Central memory CD8-positive, alpha-beta T cell (primary cell): Measurements from ENCODE around the gene ANKRD61.
"Not testable (repeated sequence)": the region's sequence is repeated elsewhere in the genome, so short reads cannot be mapped to it uniquely, and the experiment has no call there.

Source experiments
- ATAC-seq: fragments of 150-1000 bp; cut with Tn5 transposase; replicated peaks from 2 replicates; pipeline ENCODE4 v1.10.0; 2022; ENCODE audit warnings: mild to moderate bottlenecking, moderate FRiP score, moderate number of reproducible peaks; ENCODE audit not compliant: poor library complexity, severe bottlenecking; ENCODE audit errors: extremely low read depth
- DNase-seq, 2 donors: peaks; one replicate each; pipeline ENCODE4 v3.0.0; 2021; ENCODE audit warnings: low spot score in 2 of 2
- H3K27ac Mint-ChIP-seq: one replicate; pipeline ENCODE4 v1.8.0; 2022; ENCODE audit warnings: low read depth, mild to moderate bottlenecking, moderate library complexity, mixed read lengths
- H3K27me3 Mint-ChIP-seq: one replicate; pipeline ENCODE4 v1.8.0; 2022; ENCODE audit warnings: mixed read lengths
- H3K36me3 Mint-ChIP-seq: one replicate; pipeline ENCODE4 v1.8.0; 2022; ENCODE audit warnings: mild to moderate bottlenecking, moderate library complexity, mixed read lengths; ENCODE audit not compliant: insufficient read depth
- H3K4me1 Mint-ChIP-seq: one replicate; pipeline ENCODE4 v1.8.0; 2022; ENCODE audit warnings: mixed read lengths
- H3K4me3 Mint-ChIP-seq: one replicate; pipeline ENCODE4 v1.8.0; 2022; ENCODE audit warnings: mild to moderate bottlenecking, moderate library complexity, mixed read lengths
- H3K9me3 Mint-ChIP-seq: one replicate; pipeline ENCODE4 v1.8.0; 2022; ENCODE audit warnings: mixed read lengths

The ANKRD61 gene

DNA sequence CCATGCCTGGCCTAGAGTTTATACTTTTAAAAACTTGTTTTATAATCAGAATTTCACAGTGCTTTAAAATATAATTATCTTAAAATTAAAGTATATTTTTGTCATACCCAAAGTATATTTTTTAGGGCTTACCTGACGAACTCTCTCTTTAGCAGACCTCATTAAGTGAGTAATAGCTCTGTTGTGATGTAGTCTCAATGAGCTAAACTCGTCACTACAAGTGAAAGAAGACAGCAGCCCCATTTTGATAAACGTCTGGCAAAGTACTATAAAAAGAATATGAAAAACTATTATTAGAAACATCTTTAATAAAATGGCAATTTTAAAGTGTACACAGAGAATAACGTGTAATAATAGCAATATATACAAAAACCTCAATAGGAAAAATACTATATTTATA, 18.6 kb downstream of the ANKRD61 start:
- Mint-ChIP-seq H3K9me3 (no peaks in the 10 kb centered on the region), H3K27me3 (no peaks in the 10 kb centered on the region), H3K4me3 (no peak overlapping the region), H3K36me3 (peaks cover 52% of the 10 kb centered on the region), H3K27ac (no peak overlapping the region), H3K4me1 (no peaks in the 10 kb centered on the region)
- no peak for DNase-seq
- no peak for ATAC-seq

DNA sequence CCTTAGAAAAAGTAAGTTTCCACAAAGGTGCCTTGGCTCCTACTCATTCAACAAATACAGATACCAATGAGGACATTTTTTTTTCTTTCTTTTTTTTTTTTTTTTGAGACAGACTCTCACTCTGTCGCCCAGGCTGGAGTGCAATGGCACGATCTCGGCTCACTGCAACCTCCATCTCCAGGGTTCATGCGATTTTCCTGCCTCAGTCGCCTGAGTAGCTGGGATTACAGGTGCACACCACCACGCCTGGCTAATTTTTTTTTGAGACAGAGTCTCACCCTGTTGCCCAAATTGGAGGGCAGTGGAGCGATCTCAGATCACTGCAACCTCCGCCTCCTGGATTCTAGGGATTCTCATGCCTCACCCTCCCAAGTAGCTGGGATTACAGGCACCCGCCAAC, 20.0 kb downstream of the ANKRD61 start:
- not testable (repeated sequence) for H3K27ac Mint-ChIP-seq, ATAC-seq, H3K27me3 Mint-ChIP-seq, H3K4me1 Mint-ChIP-seq, H3K4me3 Mint-ChIP-seq, DNase-seq, H3K9me3 Mint-ChIP-seq
- peaks cover 48% of the 10 kb centered on the region for H3K36me3 Mint-ChIP-seq

DNA sequence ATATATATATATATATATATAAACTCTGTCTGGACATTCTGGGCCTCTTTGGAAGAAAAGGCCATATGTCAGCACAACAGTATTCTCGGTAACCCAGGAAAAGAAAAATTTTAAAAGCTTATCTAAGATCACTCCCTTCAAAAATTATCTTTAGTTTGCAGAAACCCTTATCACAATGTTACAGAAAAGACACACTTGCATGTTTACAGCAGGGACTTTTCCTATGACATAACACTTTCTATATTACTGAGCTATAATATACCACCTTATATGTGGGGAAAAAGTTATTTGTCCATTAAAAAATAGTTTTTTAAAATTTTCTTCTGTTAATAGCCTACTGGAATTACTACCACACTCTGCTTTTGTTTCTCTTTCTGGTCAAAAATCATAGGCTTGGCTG, 25.4 kb downstream of the ANKRD61 start:
- H3K27ac Mint-ChIP-seq = no peak overlapping the region
- H3K27me3 Mint-ChIP-seq = no peaks in the 10 kb centered on the region
- peaks cover 14% of the 10 kb centered on the region for H3K4me1 Mint-ChIP-seq
- no peaks in the 10 kb centered on the region for H3K9me3 Mint-ChIP-seq
- H3K4me3 Mint-ChIP-seq = no peak overlapping the region
- peaks cover 27% of the 10 kb centered on the region for H3K36me3 Mint-ChIP-seq
- DNase-seq (no peak), ATAC-seq (no peak)

DNA sequence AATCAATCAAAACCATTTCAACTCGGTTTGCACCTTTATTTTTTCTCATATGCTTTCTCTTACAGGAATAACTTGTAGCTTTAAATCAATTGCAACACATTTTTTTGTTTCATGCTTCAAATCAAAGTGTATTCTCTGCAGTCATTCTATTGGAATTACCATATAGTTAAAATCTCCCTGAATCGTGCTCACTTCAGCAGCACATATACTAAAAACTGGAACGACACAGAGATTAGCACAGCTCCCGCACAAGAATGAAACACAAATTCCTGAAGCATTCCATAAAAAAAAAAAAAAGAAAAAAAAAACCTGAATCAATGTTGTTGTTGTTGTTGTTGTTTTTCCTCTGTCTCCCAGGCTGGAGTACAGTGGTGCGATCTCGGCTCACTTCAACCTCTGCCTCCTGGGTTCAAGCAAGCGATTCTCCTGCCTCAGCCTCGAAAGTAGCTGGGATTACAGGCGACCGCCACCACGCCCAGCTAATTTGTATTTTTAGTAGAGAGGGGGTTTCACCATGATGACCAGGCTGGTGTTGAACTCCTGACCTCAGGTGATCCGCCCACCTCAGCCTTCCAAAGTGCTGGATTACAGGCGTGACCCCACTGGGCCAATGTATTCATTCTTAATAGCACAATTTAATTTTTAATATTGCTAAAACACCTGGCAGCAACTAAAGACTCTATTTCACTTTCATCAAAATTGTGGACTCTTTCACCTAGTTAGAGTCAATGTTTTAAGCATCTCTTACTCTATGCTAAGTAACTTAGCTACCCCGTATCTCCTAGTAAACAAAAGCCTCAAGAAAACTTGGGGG, 26.3 kb downstream of the ANKRD61 start:
- Mint-ChIP-seq H3K27ac (no peak overlapping the region), H3K27me3 (no peaks in the 10 kb centered on the region), H3K9me3 (no peaks in the 10 kb centered on the region), H3K4me3 (peak overlapping the region; percentile 98), H3K36me3 (peaks cover 27% of the 10 kb centered on the region), H3K4me1 (peaks cover 14% of the 10 kb centered on the region)
- ATAC-seq = no peak
- DNase-seq = no peak

DNA sequence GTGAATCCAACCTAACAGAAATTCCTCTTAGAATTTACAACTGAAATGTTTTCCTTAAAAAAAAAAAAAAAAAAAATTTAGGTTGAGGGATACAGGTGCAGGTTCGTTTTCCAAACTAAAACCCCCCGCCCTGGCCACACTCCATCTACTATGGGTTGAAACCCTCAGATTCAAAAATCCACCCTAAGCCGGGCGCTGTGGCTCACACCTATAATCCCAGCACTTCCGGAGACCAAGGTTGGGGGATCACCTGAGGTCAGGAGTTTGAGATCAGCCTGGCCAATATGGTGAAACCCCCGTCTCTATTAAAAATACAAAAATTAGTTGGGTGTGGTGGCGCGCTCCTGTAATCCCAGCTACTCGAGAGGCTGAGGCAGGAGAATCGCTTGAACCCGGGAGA, 28.8 kb downstream of the ANKRD61 start:
- Mint-ChIP-seq H3K36me3 (peaks cover 10% of the 10 kb centered on the region), H3K4me1 (peaks cover 14% of the 10 kb centered on the region)
- ATAC-seq, H3K27ac Mint-ChIP-seq, H3K9me3 Mint-ChIP-seq, DNase-seq, H3K27me3 Mint-ChIP-seq, H3K4me3 Mint-ChIP-seq: not testable (repeated sequence)

DNA sequence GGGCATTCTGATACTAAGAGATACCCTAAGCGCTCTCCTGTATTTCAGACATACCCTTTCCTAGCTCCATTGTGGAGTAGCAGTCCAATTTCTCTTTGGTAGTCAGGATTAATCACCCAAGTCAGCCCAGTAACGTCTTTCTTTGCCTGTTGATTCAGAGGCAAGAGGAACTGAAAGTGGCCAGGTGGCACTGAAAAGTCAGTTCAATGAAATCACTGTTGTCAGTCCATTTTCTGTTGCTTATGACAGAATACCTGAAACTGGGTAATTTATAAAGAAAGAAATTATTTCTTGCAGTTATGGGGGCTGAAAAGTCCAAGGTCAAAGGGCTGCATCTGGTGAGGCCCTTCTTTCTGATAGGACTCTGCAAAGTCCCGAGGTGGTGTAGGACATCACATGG, 40.2 kb downstream of the ANKRD61 start:
- H3K4me3 Mint-ChIP-seq = no peak overlapping the region
- no peaks in the 10 kb centered on the region for H3K4me1 Mint-ChIP-seq
- ATAC-seq (no peak), DNase-seq (no peak)
- H3K9me3 Mint-ChIP-seq = no peaks in the 10 kb centered on the region
- no peaks in the 10 kb centered on the region for H3K27me3 Mint-ChIP-seq
- no peak overlapping the region for H3K27ac Mint-ChIP-seq
- H3K36me3 Mint-ChIP-seq = no peaks in the 10 kb centered on the region

DNA sequence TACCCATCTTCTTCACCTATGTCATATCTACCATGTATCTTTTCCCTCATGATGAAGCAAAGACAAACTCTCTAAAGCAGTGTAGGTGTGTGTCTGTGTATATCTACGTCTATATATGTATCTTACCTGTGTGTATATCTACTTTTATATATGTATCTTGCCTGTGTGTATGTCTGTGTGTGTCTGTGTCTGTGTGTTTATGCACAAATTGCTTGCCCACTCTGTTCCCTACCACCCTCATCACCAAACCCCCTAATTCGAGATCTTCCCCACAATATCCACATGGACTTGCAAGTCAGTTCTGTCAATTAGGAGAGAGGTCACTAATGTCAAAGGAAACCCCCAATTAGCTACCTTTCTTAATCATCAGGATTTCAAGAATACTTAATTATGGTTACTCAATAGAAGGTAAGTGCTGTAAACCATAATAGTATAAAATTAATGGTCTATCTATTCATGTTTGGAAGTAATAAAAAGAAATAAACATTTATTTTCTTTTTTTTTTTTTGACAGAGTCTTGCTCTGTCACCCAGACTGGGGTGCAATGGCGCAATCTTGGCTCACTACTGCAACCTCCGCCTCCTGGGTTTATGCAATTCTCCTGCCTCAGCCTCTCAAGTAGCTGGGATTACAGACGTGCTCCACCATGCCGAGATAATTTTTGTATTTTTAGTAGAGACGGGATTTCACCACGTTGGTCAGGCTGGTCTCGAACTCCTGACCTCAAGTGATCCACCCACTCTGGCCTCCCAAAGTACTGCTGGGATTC, 43.6 kb downstream of the ANKRD61 start:
- no peak overlapping the region for H3K27ac Mint-ChIP-seq
- no peaks in the 10 kb centered on the region for H3K36me3 Mint-ChIP-seq
- H3K9me3 Mint-ChIP-seq = no peaks in the 10 kb centered on the region
- H3K4me3 Mint-ChIP-seq = no peak overlapping the region
- no peak for ATAC-seq
- no peaks in the 10 kb centered on the region for H3K27me3 Mint-ChIP-seq
- no peaks in the 10 kb centered on the region for H3K4me1 Mint-ChIP-seq
- no peak for DNase-seq

DNA sequence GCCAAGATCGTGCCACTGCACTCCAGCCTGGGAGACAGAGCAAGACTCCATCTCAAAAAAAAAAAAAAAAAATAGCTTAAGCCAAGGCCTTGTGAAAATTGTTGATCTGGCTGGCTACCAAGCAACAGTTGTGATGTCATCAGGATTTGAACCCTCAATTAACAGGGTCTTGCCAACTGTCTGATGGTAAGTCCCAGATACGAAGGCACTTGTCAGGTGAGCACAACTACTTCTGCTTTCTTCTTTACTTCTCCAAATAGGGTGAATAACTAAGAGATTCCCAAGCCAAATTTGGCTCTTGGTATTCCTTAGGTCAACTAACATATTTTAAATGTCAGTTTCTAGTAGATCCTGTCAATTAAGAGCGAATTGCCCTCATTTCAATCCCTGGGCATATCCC, 47.4 kb downstream of the ANKRD61 start:
- H3K36me3 Mint-ChIP-seq = peaks cover 5% of the 10 kb centered on the region
- no peaks in the 10 kb centered on the region for H3K4me1 Mint-ChIP-seq
- no peak overlapping the region for H3K4me3 Mint-ChIP-seq
- H3K9me3 Mint-ChIP-seq = no peaks in the 10 kb centered on the region
- ATAC-seq (no peak), DNase-seq (no peak)
- H3K27ac Mint-ChIP-seq = no peak overlapping the region
- H3K27me3 Mint-ChIP-seq = no peaks in the 10 kb centered on the region

DNA sequence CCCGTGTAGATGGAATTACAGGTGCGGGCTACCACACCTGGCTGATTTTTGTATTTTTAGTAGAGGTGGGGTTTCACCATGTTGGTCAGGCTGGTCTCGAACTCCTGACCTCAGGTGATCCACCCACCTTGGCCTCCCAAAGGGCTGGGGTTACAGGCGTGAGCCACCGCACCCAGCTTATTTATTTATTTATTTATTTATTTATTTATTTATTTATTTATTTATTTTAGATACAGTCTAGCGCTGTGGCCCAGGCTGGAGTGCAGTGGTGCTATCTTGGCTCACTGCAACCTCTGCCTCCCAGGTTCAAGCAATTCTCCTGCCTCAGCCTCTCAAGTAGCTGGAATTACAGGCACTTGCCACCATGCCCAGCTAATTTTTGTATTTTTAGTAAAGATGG, 51.9 kb downstream of the ANKRD61 start:
- DNase-seq, H3K27me3 Mint-ChIP-seq, H3K4me3 Mint-ChIP-seq, H3K4me1 Mint-ChIP-seq, ATAC-seq, H3K27ac Mint-ChIP-seq, H3K9me3 Mint-ChIP-seq: not testable (repeated sequence)
- H3K36me3 Mint-ChIP-seq = peaks cover 11% of the 10 kb centered on the region
